Measurements from ENCODE around the gene LCNL1. TPM values are rescaled to one million over a fixed set of nuclear protein-coding genes. Genes with fewer than 3 reads are reported as not detected.
A peak's percentile ranks its signal among the peaks of the same experiment; 100 is the strongest.

Gene LCNL1
- total and polyA plus RNA-seq, 2 of the 13 experiments (the other 11 are each of a cell fraction or from before 2014, with no cell fraction given) = not detected

GRCh38 chr9:136949817-136950655 lies 32.8 kb upstream of the LCNL1 start (continued):
- TF ChIP-seq ETS1 (CRISPR knock-in tag; IDR thresholded peaks at IDR 0.05) (no peak), FOXK2 (IDR thresholded peaks at IDR 0.05) (no peak), ARNTL (CRISPR knock-in tag; IDR thresholded peaks at IDR 0.05) (peak; percentile 69), CREB3 (CRISPR knock-in tag; IDR thresholded peaks at IDR 0.05) (0 out of 2 replicates have a peak, but pooled peaks have one; percentile 64), EED (CRISPR knock-in tag; IDR thresholded peaks at IDR 0.05) (no peak), ZMYM3 (CRISPR knock-in tag; IDR thresholded peaks at IDR 0.05) (peak; percentile 33; the same call in 1 of the 2 replicates), ONECUT2 (CRISPR knock-in tag; IDR thresholded peaks at IDR 0.05) (no peak), CHD4 (IDR thresholded peaks at IDR 0.05; ENCODE audit: borderline replicate concordance, low read length) (no peak), FOSL1 (CRISPR knock-in tag; IDR thresholded peaks at IDR 0.05; ENCODE audit: borderline replicate concordance) (no peak), ZNF33A (CRISPR knock-in tag; IDR thresholded peaks at IDR 0.05; ENCODE audit: borderline replicate concordance) (no peak), NFIB (CRISPR knock-in tag; IDR thresholded peaks at IDR 0.05; ENCODE audit: borderline replicate concordance) (no peak), ZNF550 (CRISPR knock-in tag; IDR thresholded peaks at IDR 0.05; ENCODE audit: borderline replicate concordance) (no peak), CEBPB (IDR thresholded peaks at IDR 0.05; ENCODE audit: borderline replicate concordance, low read depth, low read length) (no peak), ZNF549 (CRISPR knock-in tag; IDR thresholded peaks at IDR 0.05) (no peak), FIP1L1 (IDR thresholded peaks at IDR 0.05; ENCODE audit: borderline replicate concordance, insufficient read depth, low read depth, low read length) (no peak), ZNF350 (CRISPR knock-in tag; IDR thresholded peaks at IDR 0.05; ENCODE audit: borderline replicate concordance, low read depth) (peak; percentile 61; the same call in 1 of the 2 replicates), GMEB2 (CRISPR knock-in tag; IDR thresholded peaks at IDR 0.05; ENCODE audit: low read depth) (0 out of 2 replicates have a peak, but pooled peaks have one; percentile 46), ZNF468 (CRISPR knock-in tag; IDR thresholded peaks at IDR 0.05) (peak; percentile 31; the same call in 1 of the 2 replicates), ZSCAN31 (CRISPR knock-in tag; IDR thresholded peaks at IDR 0.05; ENCODE audit: low read depth) (peak; percentile 50), NFAT5 (CRISPR knock-in tag; IDR thresholded peaks at IDR 0.05) (peak; percentile 67; the same call in 1 of the 2 replicates)
